HG02840 (cell line): ENCODE measurements around the gene CREBRF.
A peak's percentile ranks its signal among the peaks of the same experiment; 100 is the strongest.
"Not testable (repeated sequence)": the region's sequence is repeated elsewhere in the genome, so short reads cannot be mapped to it uniquely, and the experiment has no call there.

ENCODE experiments used
- ATAC-seq: cut with Tn5 transposase; IDR thresholded peaks from one replicate; pipeline ENCODE4 v1.9.1; 2021; ENCODE audit warnings: mild to moderate bottlenecking, moderate library complexity, moderate number of reproducible peaks; ENCODE audit not compliant: unreplicated experiment, low FRiP score

CREBRF gene, protein sequence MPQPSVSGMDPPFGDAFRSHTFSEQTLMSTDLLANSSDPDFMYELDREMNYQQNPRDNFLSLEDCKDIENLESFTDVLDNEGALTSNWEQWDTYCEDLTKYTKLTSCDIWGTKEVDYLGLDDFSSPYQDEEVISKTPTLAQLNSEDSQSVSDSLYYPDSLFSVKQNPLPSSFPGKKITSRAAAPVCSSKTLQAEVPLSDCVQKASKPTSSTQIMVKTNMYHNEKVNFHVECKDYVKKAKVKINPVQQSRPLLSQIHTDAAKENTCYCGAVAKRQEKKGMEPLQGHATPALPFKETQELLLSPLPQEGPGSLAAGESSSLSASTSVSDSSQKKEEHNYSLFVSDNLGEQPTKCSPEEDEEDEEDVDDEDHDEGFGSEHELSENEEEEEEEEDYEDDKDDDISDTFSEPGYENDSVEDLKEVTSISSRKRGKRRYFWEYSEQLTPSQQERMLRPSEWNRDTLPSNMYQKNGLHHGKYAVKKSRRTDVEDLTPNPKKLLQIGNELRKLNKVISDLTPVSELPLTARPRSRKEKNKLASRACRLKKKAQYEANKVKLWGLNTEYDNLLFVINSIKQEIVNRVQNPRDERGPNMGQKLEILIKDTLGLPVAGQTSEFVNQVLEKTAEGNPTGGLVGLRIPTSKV

GRCh38 chr5:173055983-173056782 lies at the start of gene CREBRF:
Gene CREBRF, plus strand, starts transcription at chr5:173056352. Its CDS starts 24,424 bp downstream, at chr5:173080776.
- ATAC-seq, result peak; percentile 67

DNA sequence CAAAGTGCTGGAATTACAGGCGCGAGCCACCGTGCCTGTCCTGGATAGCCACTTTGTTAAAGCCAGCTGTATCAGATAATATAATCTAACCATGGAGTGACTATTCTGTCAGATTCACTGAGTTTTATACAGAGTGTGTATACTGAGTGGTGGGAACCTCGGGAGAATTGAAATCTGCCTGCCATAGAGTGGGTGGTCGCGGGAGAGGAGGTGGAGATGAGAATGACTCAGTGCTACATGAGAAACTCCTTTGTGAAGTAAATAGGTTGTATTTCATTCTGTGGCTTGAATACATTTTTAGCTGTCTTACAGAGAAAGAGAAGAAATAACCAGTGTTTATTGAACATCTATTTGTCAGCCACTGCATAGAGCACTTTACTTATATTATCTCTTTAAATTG lies 46.1 kb upstream of the CREBRF start:
- no peak for ATAC-seq

DNA sequence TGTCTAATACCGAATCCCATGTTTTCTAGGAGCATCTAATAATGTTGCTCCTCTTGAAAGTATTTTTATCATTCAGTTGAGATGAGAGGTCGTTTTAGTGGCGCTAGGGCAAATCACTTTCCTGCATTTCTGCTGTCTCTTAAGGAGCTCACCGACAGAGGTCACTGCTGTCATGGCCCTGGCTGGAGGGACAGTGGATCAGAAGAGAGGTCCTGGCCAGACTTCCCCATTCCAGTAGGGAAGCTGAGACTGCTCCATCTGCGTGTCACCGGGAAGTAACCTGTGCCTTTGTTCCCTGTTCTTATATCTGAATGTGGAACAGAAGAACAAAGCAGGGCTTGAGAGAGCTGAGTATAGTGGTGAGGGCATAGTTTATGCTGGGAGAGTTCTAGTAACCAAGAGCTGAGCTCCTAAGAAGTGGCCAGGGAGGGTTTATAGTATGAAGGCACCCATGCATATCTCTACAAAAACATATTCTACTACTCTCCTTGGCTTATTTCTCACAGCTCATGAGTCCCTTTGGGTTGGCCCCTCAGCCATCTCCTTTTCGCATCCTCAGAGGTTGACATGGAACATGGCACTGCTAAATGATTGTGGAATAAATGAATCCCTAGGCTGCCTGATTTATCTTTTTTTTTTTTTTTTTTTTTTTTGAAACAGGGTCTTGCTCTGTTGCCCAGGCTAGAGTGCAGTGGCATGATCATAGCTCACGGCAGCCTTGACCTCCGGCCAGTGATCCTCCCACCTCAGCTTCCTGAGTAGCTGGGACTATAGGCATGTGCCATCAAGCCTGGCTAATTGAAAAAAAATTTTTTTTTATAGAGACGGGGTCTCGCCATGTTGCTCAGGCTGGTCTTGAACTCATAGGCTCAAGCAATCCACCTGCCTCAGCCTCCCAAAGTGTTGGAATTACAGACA lies 45.3 kb upstream of the CREBRF start:
- no peak for ATAC-seq

- no peak for ATAC-seq
Observed at GRCh38 chr5:173011566-173011965, 44.6 kb upstream of the CREBRF start.

- no peak for ATAC-seq
Observed at GRCh38 chr5:173012882-173013281, 43.3 kb upstream of the CREBRF start.

GRCh38 chr5:173014671-173015070 lies 41.5 kb upstream of the CREBRF start:
- ATAC-seq, result no peak

- no peak for ATAC-seq
Observed at GRCh38 chr5:173015192-173015591, 41.0 kb upstream of the CREBRF start.

GRCh38 chr5:173015598-173016455 lies 40.3 kb upstream of the CREBRF start:
- ATAC-seq, result no peak

GRCh38 chr5:173016598-173017046 lies 39.5 kb upstream of the CREBRF start:
- ATAC-seq, result no peak

- not testable (repeated sequence) for ATAC-seq
Observed at GRCh38 chr5:173017087-173017486, 39.1 kb upstream of the CREBRF start.

GRCh38 chr5:173018358-173018757 lies 37.8 kb upstream of the CREBRF start:
- ATAC-seq, result no peak

DNA sequence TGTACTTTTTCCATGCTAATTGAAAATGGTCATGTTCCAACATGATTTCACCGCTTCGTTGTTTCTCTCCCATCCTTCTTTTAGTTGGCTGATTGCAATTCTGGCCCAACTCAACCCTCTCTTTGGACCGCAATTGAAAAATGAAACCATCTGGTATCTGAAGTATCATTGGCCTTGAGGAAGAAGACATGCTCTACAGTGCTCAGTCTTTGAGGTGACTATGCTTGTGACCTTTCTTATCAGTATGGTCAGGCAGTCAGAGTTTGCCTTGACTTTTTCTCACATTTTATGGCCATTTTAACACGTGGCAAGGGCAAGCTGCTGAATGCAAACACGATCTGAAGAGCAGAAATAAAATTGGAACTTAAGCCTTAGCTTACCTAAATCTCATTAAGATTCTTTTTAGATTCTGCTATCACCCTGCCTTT lies 36.0 kb upstream of the CREBRF start:
- ATAC-seq, result no peak

DNA sequence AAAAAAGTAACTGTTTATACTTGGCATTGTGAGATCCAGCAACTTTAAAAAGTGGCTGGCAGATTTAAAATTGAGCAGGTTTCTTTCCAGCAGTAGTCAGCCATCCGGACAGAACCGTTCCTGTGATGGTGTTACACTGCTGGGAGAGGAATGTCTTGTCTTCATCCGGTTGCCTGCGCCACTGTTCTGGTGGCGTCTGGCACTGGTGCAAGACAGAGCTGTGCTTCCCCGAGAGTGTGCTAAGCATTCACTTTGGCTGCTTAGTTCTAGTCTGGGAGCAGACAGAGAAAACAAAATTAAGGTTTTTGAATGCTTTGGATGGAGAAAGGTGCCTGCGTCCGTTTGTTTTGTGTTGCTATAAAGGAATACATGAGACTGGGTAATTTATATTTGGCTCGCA lies 35.5 kb upstream of the CREBRF start:
- ATAC-seq, result no peak

- ATAC-seq, result no peak
Observed at GRCh38 chr5:173025651-173026050, 30.5 kb upstream of the CREBRF start.

DNA sequence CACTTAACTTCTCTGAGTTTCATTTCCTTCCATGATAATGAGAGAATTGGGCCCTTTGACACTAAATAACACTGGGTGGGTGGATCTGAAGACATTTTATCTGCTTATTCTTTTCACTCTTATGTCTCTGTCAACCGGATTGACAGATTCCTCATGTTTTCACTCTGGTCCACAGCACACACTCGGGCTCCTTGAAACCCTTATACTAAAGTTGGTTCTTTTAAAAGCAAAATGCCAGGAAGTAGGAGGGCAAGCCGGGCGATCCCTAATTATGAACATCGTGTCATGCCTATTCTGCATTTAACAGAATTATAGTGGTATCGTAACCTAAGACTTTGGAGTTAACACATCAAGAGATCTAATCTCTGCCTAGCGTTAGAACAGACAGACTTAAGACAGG lies 28.2 kb upstream of the CREBRF start:
- no peak for ATAC-seq

DNA sequence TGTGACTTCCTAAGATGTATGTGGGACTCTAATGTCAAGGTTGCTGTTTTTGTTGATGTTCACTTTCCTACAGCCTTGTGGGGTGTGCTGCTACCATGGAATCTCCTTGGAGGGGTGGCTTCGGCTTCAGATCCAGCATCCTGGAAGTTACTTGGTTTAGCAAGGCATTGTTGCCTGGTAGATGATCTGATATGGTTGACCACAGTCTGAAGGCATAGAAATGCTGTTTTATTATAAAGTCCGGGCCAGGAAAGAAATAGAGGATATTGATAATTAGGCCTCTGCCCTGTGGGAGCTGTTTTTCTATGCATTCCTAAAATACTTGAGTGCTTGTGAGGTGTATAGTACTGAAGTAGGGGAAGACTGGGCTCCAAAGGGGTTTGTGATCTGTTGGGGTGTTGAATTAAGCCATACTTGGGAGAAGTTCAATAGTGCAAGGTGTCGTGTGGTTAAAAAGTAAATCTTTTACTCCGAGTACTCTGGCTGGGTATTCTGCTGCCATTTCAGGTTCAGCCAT lies 27.3 kb upstream of the CREBRF start:
- no peak for ATAC-seq

DNA sequence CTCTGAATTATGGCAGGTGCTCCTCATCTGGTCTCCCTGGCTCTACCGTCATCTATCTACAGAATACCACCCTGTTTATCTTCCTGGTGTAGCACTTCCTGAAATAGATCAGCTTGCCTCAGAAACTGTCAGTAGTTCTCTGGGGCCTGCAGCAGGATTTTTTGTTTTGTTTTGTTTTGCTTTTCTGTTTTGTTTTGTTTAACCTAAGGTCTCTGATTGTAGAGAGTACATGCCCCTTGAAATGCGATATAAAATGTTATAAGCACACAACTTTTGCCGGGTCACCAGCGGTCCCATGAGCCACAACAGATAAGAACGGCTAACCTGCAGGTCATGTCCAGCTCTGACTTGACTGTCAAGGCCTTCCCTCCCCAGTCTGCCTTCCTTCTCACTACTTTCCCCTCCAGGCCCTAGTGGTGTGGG lies 26.6 kb upstream of the CREBRF start:
- ATAC-seq, result no peak

DNA sequence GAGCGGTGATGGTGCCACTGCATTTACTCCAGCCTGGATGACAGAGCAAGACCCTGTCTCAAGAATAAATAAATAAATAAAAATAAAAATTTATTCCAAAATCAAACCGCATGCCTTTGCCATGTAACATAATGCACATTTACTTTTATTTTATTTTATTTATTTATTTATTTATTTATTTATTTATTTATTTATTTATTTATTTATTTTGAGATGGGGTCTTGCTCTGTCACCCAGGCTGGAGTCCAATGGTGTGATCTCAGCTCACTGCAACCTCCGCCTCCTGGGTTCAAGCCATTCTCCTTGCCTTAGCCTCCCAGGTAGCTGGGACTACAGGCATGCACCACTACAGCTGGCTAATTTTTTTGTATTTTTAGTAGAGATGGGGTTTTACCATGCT lies 24.1 kb upstream of the CREBRF start:
- ATAC-seq, result not testable (repeated sequence)

GRCh38 chr5:173032730-173033129 lies 23.4 kb upstream of the CREBRF start:
- ATAC-seq, result no peak
